ENCODE data around the gene PLEKHG5. TPM values are rescaled to one million over a fixed set of nuclear protein-coding genes. Genes with fewer than 3 reads are reported as not detected.

Gene PLEKHG5
- total RNA-seq: 10 to 100 TPM in 1 of 4 donors, 1 to 10 TPM in 3; 5.8 to 12.0 (median 8.4) TPM

GRCh38 chr1:6491480-6491962 lies at the start of gene PLEKHG5:
Gene PLEKHG5, minus strand, starts transcription at chr1:6491667. Its CDS starts 14,096 bp downstream, at chr1:6477571.
- H3K4me1 ChIP-seq: peaks cover 13 to 41% of the 10 kb centered on the region in 2 donors
- H3K4me3 ChIP-seq (replicated peaks in 1 of 3): peak within 1 kb of the TSS; percentile 25 to 50 (median 40)
- no peaks in the 10 kb centered on the region for H3K36me3 ChIP-seq
- no peaks in the 10 kb centered on the region for H3K27me3 ChIP-seq
- intact Hi-C loops (cut with DNase I): no loop called here
- H3K9me3 ChIP-seq: no peaks in the 10 kb centered on the region
- TF ChIP-seq CTCF (IDR thresholded peaks at IDR 0.05) (no peak), POLR2A (IDR thresholded peaks at IDR 0.05) (no peak)
- 67 to 71% methylated on average over 6 of the region's 6 CpGs for WGBS, 2 donors
- no peak for DNase-seq
- H3K27ac ChIP-seq: peak within 1 kb of the TSS in 2 of 3 donors; percentile 40 to 61

- H3K4me3 ChIP-seq (replicated peaks in 1 of 3): no peak overlapping the region
- no peak overlapping the region for H3K27ac ChIP-seq
- H3K27me3 ChIP-seq: no peaks in the 10 kb centered on the region
- no peaks in the 10 kb centered on the region for H3K4me1 ChIP-seq
- 58 to 62% methylated on average over 3 of the region's 3 CpGs for WGBS, 2 donors
- TF ChIP-seq POLR2A (IDR thresholded peaks at IDR 0.05): no peak
- TF ChIP-seq CTCF (IDR thresholded peaks at IDR 0.05): no peak
- intact Hi-C loops (cut with DNase I): no loop called here
- peaks cover 5 to 8% of the 10 kb centered on the region in 2 donors for H3K36me3 ChIP-seq
- H3K9me3 ChIP-seq: no peaks in the 10 kb centered on the region
- no peak for DNase-seq
Measured at GRCh38 chr1:6538956-6539355, 47.5 kb upstream of the PLEKHG5 start.

GRCh38 chr1:6536291-6536690 lies 44.8 kb upstream of the PLEKHG5 start:
- TF ChIP-seq POLR2A (IDR thresholded peaks at IDR 0.05) (no peak), CTCF (IDR thresholded peaks at IDR 0.05) (no peak)
- DNase-seq: no peak
- WGBS, 2 donors: 94 to 97% methylated on average over 4 of the region's 5 CpGs
- intact Hi-C loops (cut with DNase I): no loop called here
- Histone ChIP-seq H3K4me3 (replicated peaks in 1 of 3) (no peak overlapping the region), H3K27me3 (no peaks in the 10 kb centered on the region), H3K36me3 (peaks cover 19 to 22% of the 10 kb centered on the region in 2 donors), H3K9me3 (no peaks in the 10 kb centered on the region), H3K4me1 (no peaks in the 10 kb centered on the region), H3K27ac (no peak overlapping the region)

- Histone ChIP-seq H3K27me3 (no peaks in the 10 kb centered on the region), H3K4me1 (no peaks in the 10 kb centered on the region), H3K36me3 (peaks cover 28 to 30% of the 10 kb centered on the region in 2 donors), H3K4me3 (replicated peaks in 1 of 3) (no peak overlapping the region), H3K9me3 (no peaks in the 10 kb centered on the region), H3K27ac (no peak overlapping the region)
- DNase-seq: no peak
- TF ChIP-seq CTCF (IDR thresholded peaks at IDR 0.05) (no peak), POLR2A (IDR thresholded peaks at IDR 0.05) (no peak)
- WGBS, 2 donors: 86 to 90% methylated on average over 4 of the region's 4 CpGs
- intact Hi-C loops (cut with DNase I): no loop called here
Measured at GRCh38 chr1:6535214-6535613, 43.7 kb upstream of the PLEKHG5 start.

GRCh38 chr1:6534248-6534822 lies 42.9 kb upstream of the PLEKHG5 start:
- Histone ChIP-seq H3K9me3 (no peaks in the 10 kb centered on the region), H3K36me3 (peaks cover 28 to 34% of the 10 kb centered on the region in 2 donors), H3K27me3 (no peaks in the 10 kb centered on the region), H3K4me3 (replicated peaks in 1 of 3) (no peak overlapping the region), H3K4me1 (no peaks in the 10 kb centered on the region), H3K27ac (no peak overlapping the region)
- no peak for DNase-seq
- 87 to 95% methylated on average over 8 of the region's 8 CpGs for WGBS, 2 donors
- no peak for TF ChIP-seq POLR2A (IDR thresholded peaks at IDR 0.05)
- no peak for TF ChIP-seq CTCF (IDR thresholded peaks at IDR 0.05)
- intact Hi-C loops (cut with DNase I): no loop called here
